ENCODE results near the gene PNPLA4.

DNA sequence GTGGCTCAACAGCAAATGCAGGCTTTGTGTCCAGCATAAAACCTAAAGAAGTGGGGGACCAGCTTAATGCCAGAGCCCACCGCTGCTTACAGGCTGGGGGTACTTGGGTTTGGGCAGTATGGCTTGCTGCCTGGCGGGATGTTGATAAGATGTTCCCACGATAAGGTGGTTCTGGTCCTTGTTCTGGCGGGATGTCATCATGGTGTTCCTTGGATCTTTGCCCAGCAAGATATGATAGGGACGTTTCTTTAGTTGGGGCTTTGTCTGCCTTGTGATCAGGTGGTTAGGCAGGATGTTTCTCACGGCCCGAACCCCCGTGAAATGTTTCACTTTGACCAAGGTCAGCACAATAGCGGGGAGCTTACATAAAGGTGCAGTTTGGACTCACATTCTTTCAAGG, 35.3 kb downstream of the PNPLA4 start:
- TF ChIP-seq POLR2A (IDR thresholded peaks at IDR 0.05; ENCODE audit: low read depth, low read length) (no peak), MXI1 (IDR thresholded peaks at IDR 0.05; ENCODE audit: borderline replicate concordance, low read depth, low read length) (no peak), FOS (IDR thresholded peaks at IDR 0.05; ENCODE audit: low read depth, low read length) (no peak), USF2 (IDR thresholded peaks at IDR 0.05; ENCODE audit: low read depth, low read length) (no peak), RAD21 (IDR thresholded peaks at IDR 0.05; ENCODE audit: low read length) (no peak), CHD1 (IDR thresholded peaks at IDR 0.05; ENCODE audit: low read depth, low read length) (no peak), MAFK (IDR thresholded peaks at IDR 0.05; ENCODE audit: low read depth, low read length) (no peak), CEBPB (IDR thresholded peaks at IDR 0.05; ENCODE audit: low read depth, low read length) (no peak), SMC3 (IDR thresholded peaks at IDR 0.05; ENCODE audit: low read depth, low read length) (no peak), RCOR1 (IDR thresholded peaks at IDR 0.05; ENCODE audit: insufficient replicate concordance, low read length) (no peak)
- TF ChIP-seq, protein P1, sequence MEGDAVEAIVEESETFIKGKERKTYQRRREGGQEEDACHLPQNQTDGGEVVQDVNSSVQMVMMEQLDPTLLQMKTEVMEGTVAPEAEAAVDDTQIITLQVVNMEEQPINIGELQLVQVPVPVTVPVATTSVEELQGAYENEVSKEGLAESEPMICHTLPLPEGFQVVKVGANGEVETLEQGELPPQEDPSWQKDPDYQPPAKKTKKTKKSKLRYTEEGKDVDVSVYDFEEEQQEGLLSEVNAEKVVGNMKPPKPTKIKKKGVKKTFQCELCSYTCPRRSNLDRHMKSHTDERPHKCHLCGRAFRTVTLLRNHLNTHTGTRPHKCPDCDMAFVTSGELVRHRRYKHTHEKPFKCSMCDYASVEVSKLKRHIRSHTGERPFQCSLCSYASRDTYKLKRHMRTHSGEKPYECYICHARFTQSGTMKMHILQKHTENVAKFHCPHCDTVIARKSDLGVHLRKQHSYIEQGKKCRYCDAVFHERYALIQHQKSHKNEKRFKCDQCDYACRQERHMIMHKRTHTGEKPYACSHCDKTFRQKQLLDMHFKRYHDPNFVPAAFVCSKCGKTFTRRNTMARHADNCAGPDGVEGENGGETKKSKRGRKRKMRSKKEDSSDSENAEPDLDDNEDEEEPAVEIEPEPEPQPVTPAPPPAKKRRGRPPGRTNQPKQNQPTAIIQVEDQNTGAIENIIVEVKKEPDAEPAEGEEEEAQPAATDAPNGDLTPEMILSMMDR (conservative IDR thresholded peaks at IDR 0.05; ENCODE audit: low read depth, low read length) = no peak
